ENCODE data around the gene ZMIZ1.
A peak's percentile ranks its signal among the peaks of the same experiment; 100 is the strongest.

Gene ZMIZ1

DNA sequence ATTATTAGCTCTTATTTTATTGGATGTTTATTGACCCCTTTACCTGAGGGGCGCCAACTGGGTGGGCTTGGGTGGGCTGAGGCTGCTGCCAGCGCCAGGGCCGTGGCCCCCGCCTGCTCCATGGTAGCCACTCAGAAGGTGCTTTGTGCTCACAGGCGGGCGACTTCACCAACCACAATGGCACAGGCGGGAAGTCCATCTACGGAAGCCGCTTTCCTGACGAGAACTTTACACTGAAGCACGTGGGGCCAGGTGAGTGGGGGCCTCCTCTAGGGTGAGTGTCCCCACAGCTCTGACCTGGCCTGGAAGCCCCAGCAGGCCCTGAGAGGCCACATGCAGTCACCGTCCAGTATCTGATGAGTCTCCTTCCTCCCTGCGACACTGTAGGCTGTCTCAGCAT, 282.6 kb downstream of the ZMIZ1 start:
- TF ChIP-seq, protein P1, sequence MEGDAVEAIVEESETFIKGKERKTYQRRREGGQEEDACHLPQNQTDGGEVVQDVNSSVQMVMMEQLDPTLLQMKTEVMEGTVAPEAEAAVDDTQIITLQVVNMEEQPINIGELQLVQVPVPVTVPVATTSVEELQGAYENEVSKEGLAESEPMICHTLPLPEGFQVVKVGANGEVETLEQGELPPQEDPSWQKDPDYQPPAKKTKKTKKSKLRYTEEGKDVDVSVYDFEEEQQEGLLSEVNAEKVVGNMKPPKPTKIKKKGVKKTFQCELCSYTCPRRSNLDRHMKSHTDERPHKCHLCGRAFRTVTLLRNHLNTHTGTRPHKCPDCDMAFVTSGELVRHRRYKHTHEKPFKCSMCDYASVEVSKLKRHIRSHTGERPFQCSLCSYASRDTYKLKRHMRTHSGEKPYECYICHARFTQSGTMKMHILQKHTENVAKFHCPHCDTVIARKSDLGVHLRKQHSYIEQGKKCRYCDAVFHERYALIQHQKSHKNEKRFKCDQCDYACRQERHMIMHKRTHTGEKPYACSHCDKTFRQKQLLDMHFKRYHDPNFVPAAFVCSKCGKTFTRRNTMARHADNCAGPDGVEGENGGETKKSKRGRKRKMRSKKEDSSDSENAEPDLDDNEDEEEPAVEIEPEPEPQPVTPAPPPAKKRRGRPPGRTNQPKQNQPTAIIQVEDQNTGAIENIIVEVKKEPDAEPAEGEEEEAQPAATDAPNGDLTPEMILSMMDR (IDR thresholded peaks at IDR 0.05; ENCODE audit: extremely low read depth, missing control alignments), result no peak
- no peak for DNase-seq (ENCODE audit: low spot score)

DNA sequence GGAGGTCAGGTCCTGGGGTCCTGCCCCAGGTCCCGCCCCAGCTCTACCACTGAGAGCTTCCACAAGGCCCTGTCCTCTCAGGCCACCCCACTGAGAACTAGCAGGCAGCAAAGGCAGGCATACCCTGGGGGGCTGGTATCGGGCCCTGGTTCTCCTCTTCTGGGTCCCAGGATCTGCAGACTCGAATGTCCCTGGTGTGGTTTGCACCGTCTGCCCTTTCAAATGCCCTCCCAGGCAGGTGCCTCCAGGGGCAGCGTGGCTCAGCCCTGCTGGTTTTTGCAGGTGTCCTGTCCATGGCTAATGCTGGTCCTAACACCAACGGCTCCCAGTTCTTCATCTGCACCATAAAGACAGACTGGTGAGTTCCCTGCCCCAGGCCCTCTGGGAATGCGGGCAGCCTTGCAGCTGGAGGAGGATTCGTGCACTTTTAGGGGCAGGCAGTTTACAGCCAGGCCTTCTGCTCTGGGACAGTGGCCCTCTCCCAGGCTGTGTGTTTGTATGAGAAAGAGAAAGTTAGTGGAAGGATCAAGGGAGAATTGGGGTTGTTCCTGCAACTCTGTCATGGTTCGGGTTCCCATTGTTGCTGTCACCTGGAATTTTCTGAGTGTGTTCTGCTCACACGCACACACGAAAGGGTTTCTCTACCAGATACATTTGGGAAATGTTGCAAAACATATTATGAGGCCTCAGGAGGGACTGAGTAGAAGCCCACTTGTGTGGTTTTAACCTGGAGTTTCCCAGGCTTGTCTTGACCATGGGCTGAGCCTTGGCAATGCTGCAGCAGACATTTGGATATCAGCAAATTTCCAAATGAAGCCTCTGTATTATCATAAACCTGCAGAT, 283.5 kb downstream of the ZMIZ1 start:
- TF ChIP-seq, protein P1 (IDR thresholded peaks at IDR 0.05; ENCODE audit: extremely low read depth, missing control alignments), result no peak

DNA sequence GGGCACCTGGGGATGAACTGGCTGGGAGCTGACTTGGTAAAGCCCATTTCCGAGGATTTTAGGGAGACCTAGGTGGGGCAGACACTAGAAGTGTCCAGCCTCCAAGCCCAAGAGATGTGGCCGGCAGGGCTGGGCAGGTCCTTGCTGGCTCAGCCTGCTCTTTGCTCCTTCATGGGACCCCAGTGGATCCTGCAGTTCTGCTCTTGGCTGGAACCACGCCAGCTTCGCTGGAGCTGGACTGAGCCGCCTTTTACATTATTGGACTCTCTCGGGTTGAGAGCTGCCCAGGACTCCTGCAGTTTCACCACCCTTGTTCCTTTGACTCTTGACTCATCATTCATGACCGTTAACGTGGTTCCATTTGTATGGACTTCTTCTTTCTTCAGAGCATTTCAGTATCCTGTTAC, 284.2 kb downstream of the ZMIZ1 start:
- no peak for DNase-seq (ENCODE audit: low spot score)
- TF ChIP-seq, protein P1 (IDR thresholded peaks at IDR 0.05; ENCODE audit: extremely low read depth, missing control alignments), result no peak

More for the DNA sequence above, 283.5 kb downstream of the ZMIZ1 start:
- peak; percentile 6 for DNase-seq (ENCODE audit: low spot score)

DNA sequence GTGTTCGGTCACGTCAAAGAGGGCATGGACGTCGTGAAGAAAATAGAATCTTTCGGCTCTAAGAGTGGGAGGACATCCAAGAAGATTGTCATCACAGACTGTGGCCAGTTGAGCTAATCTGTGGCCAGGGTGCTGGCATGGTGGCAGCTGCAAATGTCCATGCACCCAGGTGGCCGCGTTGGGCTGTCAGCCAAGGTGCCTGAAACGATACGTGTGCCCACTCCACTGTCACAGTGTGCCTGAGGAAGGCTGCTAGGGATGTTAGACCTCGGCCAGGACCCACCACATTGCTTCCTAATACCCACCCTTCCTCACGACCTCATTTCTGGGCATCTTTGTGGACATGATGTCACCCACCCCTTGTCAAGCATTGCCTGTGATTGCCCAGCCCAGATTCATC, 285.0 kb downstream of the ZMIZ1 start:
- DNase-seq (ENCODE audit: low spot score), result peak; percentile 9
- TF ChIP-seq, protein P1 (IDR thresholded peaks at IDR 0.05; ENCODE audit: extremely low read depth, missing control alignments), result no peak

DNA sequence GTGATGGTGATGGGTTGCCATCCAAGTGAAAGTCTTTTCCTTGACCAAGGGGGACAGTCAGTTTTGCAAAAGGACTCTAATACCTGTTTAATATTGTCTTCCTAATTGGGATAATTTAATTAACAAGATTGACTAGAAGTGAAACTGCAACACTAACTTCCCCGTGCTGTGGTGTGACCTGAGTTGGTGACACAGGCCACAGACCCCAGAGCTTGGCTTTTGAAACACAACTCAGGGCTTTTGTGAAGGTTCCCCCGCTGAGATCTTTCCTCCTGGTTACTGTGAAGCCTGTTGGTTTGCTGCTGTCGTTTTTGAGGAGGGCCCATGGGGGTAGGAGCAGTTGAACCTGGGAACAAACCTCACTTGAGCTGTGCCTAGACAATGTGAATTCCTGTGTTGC, 285.4 kb downstream of the ZMIZ1 start:
- peak; percentile 47 for DNase-seq (ENCODE audit: low spot score)
- TF ChIP-seq, protein P1 (IDR thresholded peaks at IDR 0.05; ENCODE audit: extremely low read depth, missing control alignments), result no peak

DNA sequence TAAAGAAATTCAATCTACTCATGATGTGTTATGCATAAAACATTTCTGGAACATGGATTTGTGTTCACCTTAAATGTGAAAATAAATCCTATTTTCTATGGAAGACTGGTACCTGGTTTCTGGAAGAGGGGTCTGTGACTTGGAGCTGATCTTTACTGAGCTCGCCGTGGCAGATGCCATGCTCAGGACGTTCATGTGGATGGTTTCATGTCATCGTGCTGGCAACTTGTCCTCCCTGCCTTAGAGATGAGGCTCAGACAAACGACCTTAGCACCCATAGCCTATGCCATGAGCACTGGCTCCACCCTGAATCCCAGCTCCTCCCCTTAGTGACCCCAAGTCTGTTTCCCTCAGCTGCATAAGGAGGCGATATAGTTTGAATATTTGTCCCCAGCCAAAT, 285.8 kb downstream of the ZMIZ1 start:
- TF ChIP-seq, protein P1 (IDR thresholded peaks at IDR 0.05; ENCODE audit: extremely low read depth, missing control alignments), result no peak
- DNase-seq (ENCODE audit: low spot score), result no peak

DNA sequence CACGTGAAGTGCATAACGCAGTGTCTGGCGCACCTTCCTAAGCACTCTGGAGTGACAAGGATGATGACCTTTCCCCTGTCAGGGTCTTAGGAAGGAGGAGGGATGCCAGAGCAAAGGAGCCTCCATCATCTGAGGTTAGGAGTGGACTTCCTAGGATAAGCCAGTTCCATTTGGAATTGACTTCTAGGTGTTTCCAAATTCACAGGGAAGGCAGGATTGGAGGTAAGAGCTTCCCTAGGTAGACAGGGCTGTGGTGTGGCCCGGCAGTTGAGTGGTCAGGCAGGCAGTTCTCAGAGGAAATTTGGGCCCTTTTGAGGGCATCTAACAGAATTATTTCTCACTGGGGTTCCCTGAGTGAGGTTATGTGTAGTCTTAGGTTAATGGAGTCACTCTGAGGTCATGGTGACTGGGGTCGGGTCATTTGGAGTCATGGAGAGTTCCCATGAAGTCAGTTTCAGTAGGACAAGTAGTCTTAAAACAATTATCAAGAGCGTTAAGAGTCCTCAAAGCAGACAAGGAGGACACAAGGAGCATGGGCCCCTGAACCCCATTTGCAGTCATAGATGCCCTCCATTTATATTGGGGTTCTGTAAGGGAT, 286.8 kb downstream of the ZMIZ1 start:
- TF ChIP-seq, protein P1 (IDR thresholded peaks at IDR 0.05; ENCODE audit: extremely low read depth, missing control alignments), result no peak
- peak; percentile 2 for DNase-seq (ENCODE audit: low spot score)
